RCC 7860 (cell line): ENCODE measurements around the gene PTPRN2.

Experiments used
- DNase-seq: peaks from one replicate; pipeline ENCODE4 v3.0.0-alpha.2; 2015; ENCODE audit warnings: low spot score
- FAIRE-seq: peaks from 2 replicates; lab custom pipeline; 2012; peaks lifted over from hg19 to GRCh38; lab: Jason Lieb, UNC

Gene PTPRN2

GRCh38 chr7:157963526-157963925, 624.1 kb downstream of the PTPRN2 start:
- no peak for FAIRE-seq
- no peak for DNase-seq

GRCh38 chr7:157962458-157963306, 624.9 kb downstream of the PTPRN2 start:
- FAIRE-seq (no peak), DNase-seq (no peak)

GRCh38 chr7:157961731-157962457, 625.7 kb downstream of the PTPRN2 start:
- no peak for FAIRE-seq
- DNase-seq = no peak

- FAIRE-seq (no peak), DNase-seq (no peak)
Measured at GRCh38 chr7:157955348-157955999, 632.1 kb downstream of the PTPRN2 start.

- no peak for DNase-seq
- FAIRE-seq = no peak
Measured at GRCh38 chr7:157954901-157955300, 632.7 kb downstream of the PTPRN2 start.

GRCh38 chr7:157952841-157953645, 634.6 kb downstream of the PTPRN2 start:
- no peak for DNase-seq
- FAIRE-seq = no peak

- FAIRE-seq (no peak), DNase-seq (no peak)
Measured at GRCh38 chr7:157952050-157952667, 635.5 kb downstream of the PTPRN2 start.

GRCh38 chr7:157951300-157952049, 636.1 kb downstream of the PTPRN2 start:
- FAIRE-seq (no peak), DNase-seq (no peak)

GRCh38 chr7:157949711-157950110, 637.9 kb downstream of the PTPRN2 start:
- DNase-seq (no peak), FAIRE-seq (no peak)

- FAIRE-seq = no peak
- DNase-seq = no peak
Measured at GRCh38 chr7:157947504-157947903, 640.1 kb downstream of the PTPRN2 start.

- FAIRE-seq (no peak), DNase-seq (no peak)
Measured at GRCh38 chr7:157946398-157947060, 641.1 kb downstream of the PTPRN2 start.

- FAIRE-seq = no peak
- DNase-seq = no peak
Measured at GRCh38 chr7:157945401-157945800, 642.2 kb downstream of the PTPRN2 start.

- FAIRE-seq (no peak), DNase-seq (no peak)
Measured at GRCh38 chr7:157944734-157945291, 642.8 kb downstream of the PTPRN2 start.

GRCh38 chr7:157944051-157944450, 643.6 kb downstream of the PTPRN2 start:
- DNase-seq = no peak
- no peak for FAIRE-seq

GRCh38 chr7:157943561-157943960, 644.1 kb downstream of the PTPRN2 start:
- no peak for FAIRE-seq
- no peak for DNase-seq

GRCh38 chr7:157941210-157941609, 646.4 kb downstream of the PTPRN2 start:
- DNase-seq (no peak), FAIRE-seq (no peak)

- FAIRE-seq (no peak), DNase-seq (no peak)
Measured at GRCh38 chr7:157940497-157940896, 647.1 kb downstream of the PTPRN2 start.

GRCh38 chr7:157938211-157938610, 649.4 kb downstream of the PTPRN2 start:
- DNase-seq (no peak), FAIRE-seq (no peak)

- DNase-seq (no peak), FAIRE-seq (no peak)
Measured at GRCh38 chr7:157937406-157937805, 650.2 kb downstream of the PTPRN2 start.
